OCI-LY3 (cell line): ENCODE measurements around the gene FNIP1.
A peak's percentile ranks its signal among the peaks of the same experiment; 100 is the strongest.

Experiments used
- H2AFZ ChIP-seq: fragments of 200-600, 300-600 bp; shearing (Covaris generic); 2 replicates; pipeline ENCODE4 v1.6.0; 2014; ENCODE audit warnings: antibody characterized with exemption, low read depth, low read length
- H3K27ac ChIP-seq: fragments of 200-600, 300-600 bp; sonication (generic); 2 replicates; pipeline ENCODE4 v1.5.1; 2014; ENCODE audit warnings: mild to moderate bottlenecking, low read length, moderate library complexity, mixed read lengths
- H3K27me3 ChIP-seq: fragments of 200-600, 300-600 bp; sonication (generic); 2 replicates; pipeline ENCODE4 v1.6.1; 2014; ENCODE audit warnings: low read depth, low read length, mixed read lengths
- H3K36me3 ChIP-seq: fragments of 200-600, 300-600 bp; sonication (generic); replicated peaks from 2 replicates; pipeline ENCODE3; 2014; ENCODE audit warnings: low read depth, low read length, mixed read lengths
- H3K4me1 ChIP-seq: fragments of 300-600, 200-600 bp; sonication (generic); 2 replicates; pipeline ENCODE4 v1.6.1; 2014; ENCODE audit warnings: low read length, mixed read lengths
- H3K4me2 ChIP-seq: fragments of 200-600, 300-600 bp; sonication (generic); 2 replicates; pipeline ENCODE4 v1.6.1; 2014; ENCODE audit warnings: low read length, mixed read lengths
- H3K4me3 ChIP-seq: fragments of 300-600, 200-600 bp; sonication (generic); 2 replicates; pipeline ENCODE4 v1.5.1; 2014; ENCODE audit warnings: antibody characterized with exemption, mild to moderate bottlenecking, low read length, moderate library complexity
- H3K79me2 ChIP-seq: fragments of 300-600, 200-600 bp; shearing (Covaris generic); 2 replicates; pipeline ENCODE4 v1.6.1; 2014; ENCODE audit warnings: mild to moderate bottlenecking, low read length, mixed read lengths
- H3K9ac ChIP-seq: fragments of 300-600, 200-600 bp; shearing (Covaris generic); 2 replicates; pipeline ENCODE4 v1.6.0; 2014; ENCODE audit warnings: mild to moderate bottlenecking, low read length, moderate library complexity
- H3K9me3 ChIP-seq: fragments of 200-600, 300-600 bp; shearing (Covaris generic); 2 replicates; pipeline ENCODE4 v1.6.1; 2014; ENCODE audit warnings: low read length, mixed read lengths; ENCODE audit not compliant: insufficient read depth
- H4K20me1 ChIP-seq: fragments of 200-600, 300-600 bp; sonication (generic); 2 replicates; pipeline ENCODE4 v1.6.1; 2016; ENCODE audit warnings: low read length, mixed read lengths; ENCODE audit not compliant: insufficient read depth
- CTCF ChIP-seq: fragments of 200-600, 300-600 bp; sonication (generic); IDR thresholded peaks from 2 replicates; pipeline ENCODE4 v1.5.1; 2014; ENCODE audit warnings: antibody characterized with exemption, low read length, low read depth
- EZH2phosphoT487 ChIP-seq: fragments of 200-600 bp; shearing (Covaris generic); IDR thresholded peaks from 2 replicates; pipeline ENCODE4 v1.6.1; 2018; ENCODE audit warnings: antibody characterized with exemption, mixed run types, low read depth

FNIP1 gene

GRCh38 chr5:131814990-131815389, 18.2 kb upstream of the FNIP1 start:
- no peak overlapping the region for H3K4me2 ChIP-seq
- no peaks in the 10 kb centered on the region for H4K20me1 ChIP-seq
- no peak overlapping the region for H2AFZ ChIP-seq
- no peak overlapping the region for H3K9ac ChIP-seq
- no peaks in the 10 kb centered on the region for H3K27me3 ChIP-seq
- no peaks in the 10 kb centered on the region for H3K9me3 ChIP-seq
- no peak overlapping the region for H3K27ac ChIP-seq
- H3K4me1 ChIP-seq, result 0 out of 2 replicates have a peak, but pooled peaks cover 2% of the 10 kb centered on the region
- no peaks in the 10 kb centered on the region for H3K36me3 ChIP-seq
- H3K4me3 ChIP-seq, result no peak overlapping the region
- no peaks in the 10 kb centered on the region for H3K79me2 ChIP-seq
- TF ChIP-seq EZH2phosphoT487, result no peak
- no peak for TF ChIP-seq CTCF

DNA sequence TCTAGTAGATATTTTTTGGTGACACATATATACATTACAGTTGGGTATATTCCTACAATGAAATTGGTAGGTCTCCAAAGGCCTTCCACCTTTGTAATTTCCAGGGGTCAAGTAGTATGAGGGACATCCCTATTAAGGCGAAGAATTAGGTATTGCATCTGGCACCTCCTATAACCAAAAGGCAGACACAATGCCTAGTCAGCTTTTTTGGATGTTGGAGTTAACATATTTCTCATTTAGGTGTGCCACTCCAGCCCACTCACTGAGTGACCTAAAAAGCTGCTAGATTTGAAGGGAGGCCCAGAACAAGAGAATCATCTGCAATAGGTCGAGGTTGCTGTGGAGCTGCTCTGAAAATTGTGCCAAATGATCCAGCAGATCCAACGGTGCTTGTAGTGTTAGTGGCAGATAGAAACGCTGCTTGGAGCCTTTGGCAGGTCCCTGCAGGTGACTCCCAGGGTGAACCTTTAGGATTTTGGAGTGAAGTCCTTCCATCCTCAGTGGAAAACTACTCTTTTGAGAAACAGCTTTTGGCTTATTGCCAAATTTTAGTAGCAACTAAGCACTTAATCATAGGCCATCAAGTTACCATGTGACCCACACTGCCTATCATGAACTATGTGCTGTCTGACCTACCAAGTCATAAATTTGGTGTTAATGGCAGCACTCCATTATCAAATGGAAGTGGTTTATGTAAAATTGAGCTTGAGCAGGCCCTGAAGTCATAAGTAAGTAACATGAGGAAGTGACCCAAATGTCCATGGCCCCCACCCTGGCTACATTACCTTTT, 15.7 kb upstream of the FNIP1 start:
- no peak overlapping the region for H2AFZ ChIP-seq
- H3K79me2 ChIP-seq, result no peaks in the 10 kb centered on the region
- H3K4me3 ChIP-seq, result no peak overlapping the region
- no peak for TF ChIP-seq EZH2phosphoT487
- TF ChIP-seq CTCF, result no peak
- no peak overlapping the region for H3K27ac ChIP-seq
- no peaks in the 10 kb centered on the region for H3K27me3 ChIP-seq
- H3K4me2 ChIP-seq, result no peak overlapping the region
- no peaks in the 10 kb centered on the region for H3K36me3 ChIP-seq
- H3K4me1 ChIP-seq, result 0 out of 2 replicates have a peak, but pooled peaks cover 2% of the 10 kb centered on the region
- no peak overlapping the region for H3K9ac ChIP-seq
- no peaks in the 10 kb centered on the region for H3K9me3 ChIP-seq
- no peaks in the 10 kb centered on the region for H4K20me1 ChIP-seq

DNA sequence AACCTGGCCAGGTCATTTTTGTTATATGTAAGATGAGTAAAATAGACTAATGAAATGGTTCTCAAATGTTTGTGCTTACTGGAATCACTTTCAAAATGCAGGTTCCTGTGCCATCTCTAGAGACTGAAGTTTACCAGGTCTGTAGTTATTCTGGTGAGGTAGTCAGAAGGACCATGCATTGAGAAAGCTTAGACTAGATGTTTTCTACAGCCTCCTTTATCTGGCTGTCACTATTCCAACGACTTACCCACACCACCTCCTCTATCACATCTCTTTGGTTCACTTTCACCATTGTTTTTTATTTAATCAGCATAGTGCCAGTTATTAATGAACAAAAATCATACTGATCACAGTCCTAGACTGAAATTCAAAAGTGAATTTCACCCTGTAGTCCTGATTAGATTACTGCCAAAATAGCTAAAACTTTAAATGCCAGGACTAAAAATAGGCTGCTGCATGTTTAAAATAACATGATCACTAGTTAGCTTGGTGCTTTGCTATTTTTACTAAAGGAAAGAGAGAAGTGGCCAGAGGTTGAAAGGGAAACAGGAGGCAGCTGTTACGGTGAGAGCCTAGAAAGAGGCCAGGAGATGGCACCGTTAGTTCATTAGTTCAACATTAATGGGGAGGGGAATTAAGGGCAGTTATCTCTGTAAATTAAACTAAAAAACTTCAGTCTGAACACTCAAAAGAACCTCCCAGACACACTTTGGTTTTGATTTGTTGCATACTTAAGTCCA, 13.9 kb upstream of the FNIP1 start:
- Histone ChIP-seq H3K36me3 (no peaks in the 10 kb centered on the region), H3K27ac (no peak overlapping the region), H3K9ac (no peak overlapping the region), H2AFZ (no peak overlapping the region), H3K9me3 (no peaks in the 10 kb centered on the region), H3K4me3 (no peak overlapping the region), H3K27me3 (no peaks in the 10 kb centered on the region), H3K79me2 (no peaks in the 10 kb centered on the region), H3K4me2 (no peak overlapping the region), H4K20me1 (no peaks in the 10 kb centered on the region), H3K4me1 (0 out of 2 replicates have a peak, but pooled peaks cover 2% of the 10 kb centered on the region)
- no peak for TF ChIP-seq EZH2phosphoT487
- TF ChIP-seq CTCF, result peak; percentile 64
